ENCODE results near the gene ITGA4.

Gene ITGA4

DNA sequence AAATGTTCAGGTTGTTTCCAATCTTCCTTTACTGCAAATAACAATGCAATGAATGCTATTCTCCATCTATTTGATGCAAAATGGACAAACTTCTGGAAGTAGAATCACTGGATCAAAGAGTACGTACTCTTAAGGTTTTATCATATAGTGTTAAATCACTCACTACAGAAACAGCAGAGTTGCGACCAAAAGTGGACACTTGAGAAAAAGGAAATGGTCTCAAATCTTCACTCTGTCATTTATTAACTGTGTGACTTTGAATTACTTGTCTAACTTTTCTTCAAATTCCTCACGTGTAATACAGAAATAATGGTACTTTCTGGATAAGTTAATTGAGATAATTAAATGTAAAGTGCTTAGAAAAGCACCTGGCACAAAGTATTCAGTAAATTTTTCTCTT is 121.6 kb downstream of the ITGA4 start:
- DNase-seq (ENCODE audit: low read depth): no peak
- H3K4me3 ChIP-seq (ENCODE audit: low read depth, low read length): no peak overlapping the region
- TF ChIP-seq, protein P1, sequence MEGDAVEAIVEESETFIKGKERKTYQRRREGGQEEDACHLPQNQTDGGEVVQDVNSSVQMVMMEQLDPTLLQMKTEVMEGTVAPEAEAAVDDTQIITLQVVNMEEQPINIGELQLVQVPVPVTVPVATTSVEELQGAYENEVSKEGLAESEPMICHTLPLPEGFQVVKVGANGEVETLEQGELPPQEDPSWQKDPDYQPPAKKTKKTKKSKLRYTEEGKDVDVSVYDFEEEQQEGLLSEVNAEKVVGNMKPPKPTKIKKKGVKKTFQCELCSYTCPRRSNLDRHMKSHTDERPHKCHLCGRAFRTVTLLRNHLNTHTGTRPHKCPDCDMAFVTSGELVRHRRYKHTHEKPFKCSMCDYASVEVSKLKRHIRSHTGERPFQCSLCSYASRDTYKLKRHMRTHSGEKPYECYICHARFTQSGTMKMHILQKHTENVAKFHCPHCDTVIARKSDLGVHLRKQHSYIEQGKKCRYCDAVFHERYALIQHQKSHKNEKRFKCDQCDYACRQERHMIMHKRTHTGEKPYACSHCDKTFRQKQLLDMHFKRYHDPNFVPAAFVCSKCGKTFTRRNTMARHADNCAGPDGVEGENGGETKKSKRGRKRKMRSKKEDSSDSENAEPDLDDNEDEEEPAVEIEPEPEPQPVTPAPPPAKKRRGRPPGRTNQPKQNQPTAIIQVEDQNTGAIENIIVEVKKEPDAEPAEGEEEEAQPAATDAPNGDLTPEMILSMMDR (conservative IDR thresholded peaks at IDR 0.05; ENCODE audit: low read depth, low read length): no peak

- no peak overlapping the region for H3K4me3 ChIP-seq (ENCODE audit: low read depth, low read length)
- TF ChIP-seq, protein P1 (conservative IDR thresholded peaks at IDR 0.05; ENCODE audit: low read depth, low read length): peak; percentile 27
- DNase-seq (ENCODE audit: low read depth): no peak
Observed at GRCh38 chr2:181581534-181581933, 124.3 kb downstream of the ITGA4 start.

DNA sequence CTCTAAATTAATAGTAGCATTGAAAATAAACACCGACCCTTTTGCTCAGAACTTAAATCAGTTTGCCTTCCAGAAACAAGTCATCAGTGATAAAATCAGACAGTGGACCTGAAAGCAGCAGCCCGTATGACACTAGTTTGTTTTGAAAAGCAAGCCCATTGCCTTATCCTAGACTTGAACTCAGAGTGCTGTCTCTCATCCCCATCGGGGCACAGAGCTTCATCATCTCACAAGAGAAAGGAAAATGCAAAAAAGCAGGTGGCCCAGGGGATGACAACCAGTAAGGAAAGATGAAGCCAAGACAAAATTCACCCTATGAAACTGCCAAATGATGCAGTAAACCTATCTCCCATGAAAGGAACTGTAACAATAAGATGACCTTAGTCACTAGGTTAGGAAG is 128.5 kb downstream of the ITGA4 start:
- no peak overlapping the region for H3K4me3 ChIP-seq (ENCODE audit: low read depth, low read length)
- no peak for DNase-seq (ENCODE audit: low read depth)
- TF ChIP-seq, protein P1 (conservative IDR thresholded peaks at IDR 0.05; ENCODE audit: low read depth, low read length): no peak
